ENCODE measurements around the gene PARD3.
"Not testable (repeated sequence)": the region's sequence is repeated elsewhere in the genome, so short reads cannot be mapped to it uniquely, and the experiment has no call there.

The PARD3 gene

DNA sequence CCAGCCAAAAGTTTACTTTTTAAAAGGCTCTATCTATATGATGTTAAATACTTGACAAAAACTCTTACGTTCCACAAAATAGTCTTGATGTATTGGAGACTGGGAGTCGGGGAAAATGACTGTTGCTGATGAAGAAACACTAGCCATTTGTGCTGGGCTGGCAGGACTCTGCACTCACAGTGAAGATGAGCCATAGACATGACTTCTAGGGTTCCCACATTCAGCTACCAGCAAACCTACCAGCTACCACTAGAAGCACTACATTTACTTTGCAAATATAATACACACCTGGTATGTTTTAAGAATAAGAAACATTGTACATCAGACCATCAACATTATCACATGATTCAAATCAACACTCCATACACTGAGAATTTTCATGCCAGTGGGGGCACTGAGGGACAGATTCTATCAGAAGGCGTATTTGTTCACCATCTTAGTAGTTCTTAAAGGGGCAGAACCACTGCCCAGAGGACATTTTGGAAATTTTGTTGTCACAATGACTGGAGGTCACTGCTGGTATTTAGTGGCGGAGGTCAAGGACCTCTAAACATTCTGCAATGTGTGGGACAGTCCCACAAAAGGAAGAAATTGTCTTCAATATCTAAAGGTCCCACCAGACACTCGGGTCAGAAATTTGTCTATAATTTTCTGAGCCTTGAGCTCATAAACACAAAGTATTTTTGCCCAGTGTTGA is 52.3 kb downstream of the PARD3 start:
- no peak for DNase-seq

- no peak for DNase-seq
These were observed 52.9 kb downstream of the PARD3 start for GRCh38 chr10:34762156-34762555.

- no peak for DNase-seq
These were observed 53.6 kb downstream of the PARD3 start for GRCh38 chr10:34761453-34761852.

DNA sequence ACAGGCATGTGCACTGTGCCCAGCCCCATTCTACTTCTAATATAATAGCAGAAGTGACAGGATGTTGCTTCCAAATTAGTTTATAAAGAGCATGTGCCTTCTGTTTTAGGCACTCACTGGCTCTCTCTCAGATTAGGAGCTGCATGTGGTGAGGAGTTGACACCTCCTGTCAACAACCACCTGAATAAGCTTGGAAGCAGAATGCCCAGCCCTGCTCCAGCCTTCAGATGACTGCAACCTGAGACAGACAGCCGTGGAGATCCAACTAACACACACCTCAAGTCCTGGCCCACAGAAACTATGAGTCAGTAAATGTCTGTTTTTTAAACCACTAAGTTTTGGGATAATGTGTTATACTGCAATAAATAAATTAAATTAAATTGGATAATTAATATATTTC is 54.5 kb downstream of the PARD3 start:
- DNase-seq: no peak

DNA sequence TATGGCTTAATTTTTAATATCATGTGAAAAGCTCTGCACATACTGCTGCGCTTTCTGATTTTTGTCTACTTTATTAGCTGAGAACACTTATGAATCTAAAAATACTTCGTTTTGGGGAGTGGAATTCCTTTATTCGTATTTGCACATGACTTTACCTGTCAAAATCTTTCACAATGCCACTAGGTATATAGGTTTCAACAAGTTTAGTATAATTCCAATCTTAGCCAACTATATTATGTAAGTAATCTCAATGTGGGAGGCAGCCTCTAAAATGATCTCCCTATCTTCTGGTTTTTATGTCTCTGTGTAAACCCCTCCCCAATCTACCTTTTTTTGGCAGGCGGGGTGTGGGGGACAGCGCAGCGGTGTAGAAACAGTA is 55.3 kb downstream of the PARD3 start:
- DNase-seq: no peak

DNA sequence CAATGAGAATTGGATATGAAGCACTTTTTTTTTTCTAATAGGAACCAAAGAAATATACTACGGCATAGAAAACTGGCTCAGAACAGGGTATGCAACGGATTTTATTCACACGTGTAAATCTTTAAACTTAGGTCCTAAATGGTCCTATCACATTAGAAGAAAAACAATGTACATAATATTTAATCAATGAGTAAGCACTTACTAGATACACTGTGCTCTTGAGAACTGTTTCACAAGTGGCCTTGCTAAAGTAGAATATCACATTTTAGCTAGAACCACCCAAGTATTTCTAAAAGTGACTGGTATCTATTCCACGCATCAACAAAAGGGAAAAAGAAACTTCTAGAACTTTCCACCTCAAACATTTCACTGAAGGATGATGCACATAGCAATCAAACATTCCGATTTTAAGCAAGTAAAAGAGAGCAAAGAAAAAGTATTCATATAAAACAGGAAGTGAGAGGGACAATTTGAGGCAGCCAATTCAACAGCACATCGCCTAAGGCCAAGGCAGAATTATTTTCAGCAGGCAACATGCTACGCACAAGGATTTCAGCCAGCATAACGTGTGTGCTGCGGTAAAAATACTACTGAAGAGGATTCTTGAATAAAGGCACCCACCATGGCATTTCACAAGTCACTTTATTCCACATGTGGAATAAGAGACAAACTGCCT is 55.8 kb downstream of the PARD3 start:
- DNase-seq: no peak

GRCh38 chr10:34758447-34758996 is 56.6 kb downstream of the PARD3 start:
- DNase-seq: no peak

GRCh38 chr10:34757933-34758332 is 57.2 kb downstream of the PARD3 start:
- no peak for DNase-seq

- DNase-seq: not testable (repeated sequence)
These were observed 57.9 kb downstream of the PARD3 start for GRCh38 chr10:34757181-34757580.

DNA sequence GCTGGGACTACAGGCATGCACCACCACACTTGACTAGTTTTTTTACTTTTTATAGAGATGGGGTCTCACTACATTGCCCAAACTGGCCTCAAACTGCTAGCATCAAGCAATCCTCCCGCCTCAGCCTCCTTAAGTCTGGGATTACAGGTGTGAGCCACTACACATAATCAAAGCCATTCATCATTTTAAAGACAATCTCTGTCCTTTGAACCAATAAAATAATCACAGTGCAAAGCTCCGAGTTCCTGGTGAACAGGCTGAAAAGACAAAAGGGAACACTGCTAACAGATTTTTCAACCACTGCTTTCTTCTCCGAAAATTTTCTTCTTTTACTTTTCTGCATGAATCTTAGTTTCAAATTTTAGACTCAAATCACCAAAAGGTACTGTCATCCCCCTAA is 58.5 kb downstream of the PARD3 start:
- DNase-seq: no peak

GRCh38 chr10:34753014-34753757 is 61.9 kb downstream of the PARD3 start:
- DNase-seq: no peak

GRCh38 chr10:34751272-34751671 is 63.8 kb downstream of the PARD3 start:
- DNase-seq: no peak

GRCh38 chr10:34750795-34751194 is 64.3 kb downstream of the PARD3 start:
- DNase-seq: not testable (repeated sequence)

GRCh38 chr10:34748767-34749166 is 66.3 kb downstream of the PARD3 start:
- no peak for DNase-seq

DNA sequence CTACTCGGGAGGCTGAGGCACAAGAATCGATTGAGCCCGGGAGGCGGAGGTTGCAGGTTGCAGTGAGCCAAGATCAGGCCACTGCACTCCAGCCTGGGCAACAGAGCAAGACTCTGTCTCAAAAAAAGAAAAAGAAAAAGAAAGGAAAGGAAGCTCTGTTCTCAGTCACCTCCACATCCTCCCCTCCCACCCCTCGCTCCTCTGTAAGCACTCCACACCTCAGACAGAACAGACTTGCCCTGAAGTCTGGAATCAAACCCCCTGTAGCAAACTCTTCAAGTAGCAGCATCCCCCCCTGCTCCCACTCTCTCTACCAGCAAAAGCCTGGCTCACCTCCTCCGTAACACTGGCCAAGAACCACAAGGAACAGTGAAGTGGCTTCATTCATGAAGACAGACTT is 66.7 kb downstream of the PARD3 start:
- no peak for DNase-seq

DNA sequence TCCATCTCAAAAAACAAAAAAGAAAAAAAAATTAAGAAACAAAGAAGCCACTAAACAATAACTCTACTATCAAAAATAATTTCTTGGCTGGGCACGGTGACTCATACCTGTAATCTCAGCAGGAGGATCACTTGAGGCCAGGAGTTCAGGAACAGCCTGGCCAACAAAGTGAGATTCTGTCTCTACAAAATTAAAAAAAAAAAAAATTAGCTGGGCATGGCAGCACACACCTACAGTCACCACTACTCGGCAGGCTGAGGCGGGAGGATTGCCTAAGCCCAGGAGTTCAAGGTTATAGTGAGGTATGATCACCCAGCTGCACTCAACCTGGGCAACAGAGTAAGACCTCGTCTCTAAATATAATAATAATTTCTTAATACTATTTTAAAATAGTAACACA is 69.0 kb downstream of the PARD3 start:
- no peak for DNase-seq

- no peak for DNase-seq
These were observed 69.9 kb downstream of the PARD3 start for GRCh38 chr10:34745244-34745643.

DNA sequence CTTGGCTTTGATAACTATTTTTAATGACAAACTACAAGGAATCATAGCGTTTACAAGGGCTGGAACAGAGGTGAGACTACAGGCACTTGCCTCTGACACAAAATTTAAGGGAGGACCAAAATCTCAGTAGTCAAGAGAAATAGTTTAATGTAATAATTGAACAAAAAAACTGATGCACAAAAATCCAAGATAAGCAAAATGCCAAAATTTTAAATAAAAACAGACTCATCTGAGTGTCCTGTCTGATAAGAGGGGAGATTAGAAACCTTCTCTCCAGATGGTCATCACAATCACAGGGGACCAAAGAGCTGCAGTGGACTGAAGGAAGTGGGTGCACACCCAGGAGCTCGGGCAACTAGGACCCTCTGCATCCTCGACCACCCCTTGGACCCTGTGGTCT is 70.5 kb downstream of the PARD3 start:
- no peak for DNase-seq

- DNase-seq: no peak
These were observed 71.3 kb downstream of the PARD3 start for GRCh38 chr10:34743814-34744213.

GRCh38 chr10:34742456-34742855 is 72.6 kb downstream of the PARD3 start:
- no peak for DNase-seq

DNA sequence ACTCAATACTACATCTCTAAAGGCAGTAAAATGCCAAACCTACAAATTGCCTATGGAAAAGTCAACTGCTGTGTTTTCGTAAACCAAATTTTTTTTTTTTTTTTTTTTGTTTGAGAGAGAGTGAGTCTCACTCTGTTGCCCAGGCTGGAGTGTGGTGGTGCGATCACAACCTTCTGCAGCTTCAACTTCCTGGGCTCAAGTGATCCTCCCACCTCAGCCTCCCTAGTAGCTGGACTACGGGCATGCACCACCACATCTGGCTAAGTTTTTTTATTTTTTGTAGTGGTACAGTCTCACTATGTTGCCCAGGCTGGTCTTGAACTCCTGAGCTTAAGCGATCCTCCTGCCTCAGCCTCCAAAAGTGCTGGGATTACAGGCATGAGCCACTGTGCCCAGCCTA is 74.0 kb downstream of the PARD3 start:
- not testable (repeated sequence) for DNase-seq

DNA sequence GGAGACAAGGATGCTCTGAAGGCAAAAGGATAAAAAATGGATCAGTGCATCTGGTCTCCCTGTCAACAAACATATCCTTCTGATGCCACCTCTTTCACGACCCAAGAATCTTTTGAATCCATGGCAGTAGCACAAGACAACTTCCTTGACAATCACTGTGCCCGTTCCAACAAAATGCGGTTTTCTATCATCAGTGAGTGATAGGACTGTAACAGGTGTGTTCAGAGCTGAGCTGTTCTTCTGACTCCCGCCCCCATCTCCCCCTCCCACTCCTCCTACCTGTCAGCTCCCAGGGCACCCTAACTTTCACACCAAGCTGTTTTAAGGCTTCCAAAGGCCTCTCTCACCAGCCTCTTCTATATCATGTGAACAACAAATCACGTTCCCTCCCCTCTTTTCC is 74.8 kb downstream of the PARD3 start:
- DNase-seq: no peak

DNA sequence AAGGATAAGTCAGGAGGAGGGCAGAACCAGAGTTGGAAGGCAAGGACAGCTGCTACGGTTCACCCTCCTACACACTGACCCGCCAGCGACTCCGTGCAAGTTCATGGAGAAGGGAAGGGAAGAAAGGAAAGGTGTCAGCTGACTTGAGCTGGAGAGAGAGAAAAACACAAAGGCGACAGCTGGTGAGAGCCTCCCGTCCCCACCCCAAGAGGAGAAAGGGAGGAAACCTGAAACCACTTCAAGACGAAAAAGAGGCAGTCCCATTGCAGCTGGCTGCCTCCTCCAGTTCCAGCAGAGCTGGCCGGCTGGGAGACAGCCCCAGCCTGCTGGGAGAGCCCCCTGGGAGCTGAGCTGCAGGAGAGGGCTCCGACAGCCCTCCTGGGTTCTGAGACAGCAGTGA is 75.2 kb downstream of the PARD3 start:
- DNase-seq: no peak

DNA sequence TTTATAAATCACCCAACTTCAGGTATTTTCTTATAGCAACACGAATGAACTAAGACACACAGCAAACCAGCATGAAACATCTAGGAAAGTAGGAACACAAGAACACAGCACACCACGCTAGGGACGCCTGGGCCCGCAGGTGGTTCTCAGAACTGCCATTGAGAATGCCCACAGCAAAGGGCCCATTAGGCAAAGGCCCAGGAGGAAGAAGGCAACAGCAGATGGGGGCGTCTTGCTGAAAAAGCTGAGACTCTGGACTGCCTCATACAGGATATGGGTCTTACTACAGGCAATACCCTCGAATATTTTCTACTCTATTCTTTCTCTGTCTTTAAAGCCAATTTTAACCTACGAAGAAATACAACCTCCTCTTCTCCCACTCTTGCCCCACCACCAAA is 77.3 kb downstream of the PARD3 start:
- no peak for DNase-seq

All from stimulated activated CD4-positive, alpha-beta T cell treated with anti-CD3 and anti-CD28 coated beads, Interleukin-2, amount 100 ng/mL, for 48 hours (primary cell).